GM21381 (cell line): ENCODE data around the gene PIK3AP1.
"Not testable (repeated sequence)": the region's sequence is repeated elsewhere in the genome, so short reads cannot be mapped to it uniquely, and the experiment has no call there.

Source experiments
- ATAC-seq: cut with Tn5 transposase; IDR thresholded peaks from one replicate; pipeline ENCODE4 v1.9.1; 2021; ENCODE audit warnings: mild to moderate bottlenecking, moderate library complexity; ENCODE audit not compliant: unreplicated experiment

The PIK3AP1 gene

GRCh38 chr10:96720422-96721206, at the start of gene PIK3AP1:
Gene PIK3AP1 (minus strand): TSS chr10:96720514. CDS start chr10:96720394, 120 bp downstream.
- peak; percentile 68 for ATAC-seq

GRCh38 chr10:96768136-96768535, 47.8 kb upstream of the PIK3AP1 start:
- no peak for ATAC-seq

GRCh38 chr10:96767611-96768010, 47.3 kb upstream of the PIK3AP1 start:
- no peak for ATAC-seq

GRCh38 chr10:96765406-96766240, 45.3 kb upstream of the PIK3AP1 start:
- no peak for ATAC-seq

- no peak for ATAC-seq
Measured at GRCh38 chr10:96764425-96765060, 44.2 kb upstream of the PIK3AP1 start.

- ATAC-seq: peak; percentile 86
Measured at GRCh38 chr10:96758423-96758822, 38.1 kb upstream of the PIK3AP1 start.

GRCh38 chr10:96756111-96756903, 36.0 kb upstream of the PIK3AP1 start:
- no peak for ATAC-seq

- ATAC-seq: no peak
Measured at GRCh38 chr10:96753956-96754355, 33.6 kb upstream of the PIK3AP1 start.

GRCh38 chr10:96752375-96752774, 32.1 kb upstream of the PIK3AP1 start:
- no peak for ATAC-seq

- ATAC-seq: not testable (repeated sequence)
Measured at GRCh38 chr10:96750316-96750715, 30.0 kb upstream of the PIK3AP1 start.

- peak; percentile 93 for ATAC-seq
Measured at GRCh38 chr10:96747734-96748550, 27.6 kb upstream of the PIK3AP1 start.

- no peak for ATAC-seq
Measured at GRCh38 chr10:96746503-96746902, 26.2 kb upstream of the PIK3AP1 start.

- no peak for ATAC-seq
Measured at GRCh38 chr10:96745950-96746349, 25.6 kb upstream of the PIK3AP1 start.

- ATAC-seq: no peak
Measured at GRCh38 chr10:96743988-96744585, 23.8 kb upstream of the PIK3AP1 start.

- ATAC-seq: not testable (repeated sequence)
Measured at GRCh38 chr10:96741557-96741956, 21.2 kb upstream of the PIK3AP1 start.

- no peak for ATAC-seq
Measured at GRCh38 chr10:96740579-96741281, 20.4 kb upstream of the PIK3AP1 start.

- ATAC-seq: no peak
Measured at GRCh38 chr10:96740141-96740540, 19.8 kb upstream of the PIK3AP1 start.

- not testable (repeated sequence) for ATAC-seq
Measured at GRCh38 chr10:96737307-96737902, 17.1 kb upstream of the PIK3AP1 start.
